ENCODE measurements around the gene PLA2G2F. TPM values are rescaled to one million over a fixed set of nuclear protein-coding genes. Genes with fewer than 3 reads are reported as not detected.

The PLA2G2F gene
- total RNA-seq, 1 donor from 2014 or later = not detected

GRCh38 chr1:20178634-20179370, 39.7 kb downstream of the PLA2G2F start:
- ATAC-seq (no peak), DNase-seq (no peak)
- no peak overlapping the region for H3K4me3 ChIP-seq
- no peaks in the 10 kb centered on the region for H3K27me3 ChIP-seq (ENCODE audit: low read depth)
- H3K36me3 ChIP-seq = no peaks in the 10 kb centered on the region
- no peaks in the 10 kb centered on the region for H3K9me3 ChIP-seq
- no peak overlapping the region for H3K27ac ChIP-seq
- no peaks in the 10 kb centered on the region for H3K4me1 ChIP-seq
- no peak for TF ChIP-seq CTCF (IDR thresholded peaks at IDR 0.05)
- intact Hi-C loops (cut with DNase I) = no loop called here

- no peak for DNase-seq
- no peaks in the 10 kb centered on the region for H3K9me3 ChIP-seq
- H3K27me3 ChIP-seq (ENCODE audit: low read depth) = no peaks in the 10 kb centered on the region
- H3K27ac ChIP-seq = no peak overlapping the region
- H3K4me3 ChIP-seq = no peak overlapping the region
- no peaks in the 10 kb centered on the region for H3K36me3 ChIP-seq
- intact Hi-C loops (cut with DNase I) = no loop called here
- no peak for TF ChIP-seq CTCF (IDR thresholded peaks at IDR 0.05)
- no peak for ATAC-seq
- H3K4me1 ChIP-seq = no peaks in the 10 kb centered on the region
Measured at GRCh38 chr1:20179371-20180128, 40.4 kb downstream of the PLA2G2F start.

GRCh38 chr1:20180129-20180843, 41.2 kb downstream of the PLA2G2F start:
- ATAC-seq (no peak), DNase-seq (no peak)
- Histone ChIP-seq H3K27me3 (ENCODE audit: low read depth) (no peaks in the 10 kb centered on the region), H3K4me1 (no peaks in the 10 kb centered on the region), H3K27ac (no peak overlapping the region), H3K4me3 (no peak overlapping the region), H3K9me3 (no peaks in the 10 kb centered on the region), H3K36me3 (no peaks in the 10 kb centered on the region)
- TF ChIP-seq CTCF (IDR thresholded peaks at IDR 0.05) = no peak
- intact Hi-C loops (cut with DNase I) = no loop called here

- Histone ChIP-seq H3K27me3 (ENCODE audit: low read depth) (peaks cover 3% of the 10 kb centered on the region), H3K9me3 (no peaks in the 10 kb centered on the region), H3K4me1 (peaks cover 4% of the 10 kb centered on the region), H3K27ac (no peak overlapping the region), H3K36me3 (no peaks in the 10 kb centered on the region), H3K4me3 (no peak overlapping the region)
- no peak for DNase-seq
- ATAC-seq = no peak
- no peak for TF ChIP-seq CTCF (IDR thresholded peaks at IDR 0.05)
- intact Hi-C loops (cut with DNase I) = no loop called here
Measured at GRCh38 chr1:20180844-20181207, 41.7 kb downstream of the PLA2G2F start.

- H3K4me1 ChIP-seq = peaks cover 20% of the 10 kb centered on the region
- H3K9me3 ChIP-seq = no peaks in the 10 kb centered on the region
- no peak for ATAC-seq
- no peak for DNase-seq
- H3K36me3 ChIP-seq = no peaks in the 10 kb centered on the region
- TF ChIP-seq CTCF (IDR thresholded peaks at IDR 0.05) = no peak
- peaks cover 8% of the 10 kb centered on the region for H3K27me3 ChIP-seq (ENCODE audit: low read depth)
- H3K4me3 ChIP-seq = no peak overlapping the region
- intact Hi-C loops (cut with DNase I) = no loop called here
- H3K27ac ChIP-seq = no peak overlapping the region
Measured at GRCh38 chr1:20182415-20182814, 43.3 kb downstream of the PLA2G2F start.

All from lower lobe of right lung (tissue), 2 donors.